ENCODE measurements around the gene CAMK2B. TPM values are rescaled to one million over a fixed set of nuclear protein-coding genes. Genes with fewer than 3 reads are reported as not detected.

The CAMK2B gene
- total and polyA plus RNA-seq, 12 donors: 0.25 to 82.3 (median 6.5) TPM; not detected in 2

- H3K9me3 ChIP-seq (replicated peaks in 1 of 3): no peaks in the 10 kb centered on the region
- no peaks in the 10 kb centered on the region for H3K36me3 ChIP-seq (replicated peaks in 1 of 2)
- H3K27me3 ChIP-seq: no peaks in the 10 kb centered on the region
- no peak overlapping the region for H3K4me3 ChIP-seq
- no peak overlapping the region for H3K27ac ChIP-seq
- intact Hi-C loops (cut with DNase I): no loop called here
- H3K4me1 ChIP-seq (replicated peaks in 1 of 2): no peaks in the 10 kb centered on the region
- TF ChIP-seq POLR2A (IDR thresholded peaks at IDR 0.05) (no peak), CTCF (IDR thresholded peaks at IDR 0.05) (no peak)
- no peak for DNase-seq
- 80 to 88% (median 85%) methylated on average over 1 to 7 of the region's 7 CpGs for WGBS, 4 donors
These were observed 55.4 kb downstream of the CAMK2B start for GRCh38 chr7:44269943-44270493.

- no peak for TF ChIP-seq CTCF (IDR thresholded peaks at IDR 0.05)
- DNase-seq: no peak
- no peaks in the 10 kb centered on the region for H3K4me1 ChIP-seq (replicated peaks in 1 of 2)
- no peaks in the 10 kb centered on the region for H3K9me3 ChIP-seq (replicated peaks in 1 of 3)
- H3K27ac ChIP-seq: no peak overlapping the region
- no peaks in the 10 kb centered on the region for H3K36me3 ChIP-seq (replicated peaks in 1 of 2)
- H3K4me3 ChIP-seq: no peak overlapping the region
- 69 to 88% (median 84%) methylated on average over 6 to 10 of the region's 10 CpGs for WGBS, 4 donors
- H3K27me3 ChIP-seq: no peaks in the 10 kb centered on the region
- intact Hi-C loops (cut with DNase I): no loop called here
These were observed 56.0 kb downstream of the CAMK2B start for GRCh38 chr7:44269417-44269816.

GRCh38 chr7:44268671-44269070 is 56.7 kb downstream of the CAMK2B start:
- TF ChIP-seq CTCF (IDR thresholded peaks at IDR 0.05): no peak
- no peak for TF ChIP-seq POLR2A (IDR thresholded peaks at IDR 0.05)

GRCh38 chr7:44267719-44268421 is 57.5 kb downstream of the CAMK2B start:
- H3K4me1 ChIP-seq (replicated peaks in 1 of 2): no peaks in the 10 kb centered on the region

More at GRCh38 chr7:44268671-44269070, 56.7 kb downstream of the CAMK2B start:
- Histone ChIP-seq H3K4me3 (no peak overlapping the region), H3K9me3 (replicated peaks in 1 of 3) (no peaks in the 10 kb centered on the region), H3K27me3 (no peaks in the 10 kb centered on the region), H3K27ac (no peak overlapping the region), H3K36me3 (replicated peaks in 1 of 2) (no peaks in the 10 kb centered on the region), H3K4me1 (replicated peaks in 1 of 2) (no peaks in the 10 kb centered on the region)
- DNase-seq: no peak
- 76 to 93% (median 84%) methylated on average over 5 of the region's 5 CpGs for whole genome bisulfite sequencing, 4 donors
- intact Hi-C loops (cut with DNase I): no loop called here

More at GRCh38 chr7:44267719-44268421, 57.5 kb downstream of the CAMK2B start:
- intact Hi-C loops (cut with DNase I): no loop called here
- H3K27ac ChIP-seq: peak overlapping the region in 1 of 5 donors; percentile 26
- no peaks in the 10 kb centered on the region for H3K9me3 ChIP-seq (replicated peaks in 1 of 3)
- TF ChIP-seq POLR2A (IDR thresholded peaks at IDR 0.05) (no peak), CTCF (IDR thresholded peaks at IDR 0.05) (no peak)
- H3K4me3 ChIP-seq: no peak overlapping the region
- DNase-seq: no peak
- WGBS, 4 donors: 74 to 83% (median 77%) methylated on average over 9 to 21 of the region's 21 CpGs
- no peaks in the 10 kb centered on the region for H3K27me3 ChIP-seq
- no peaks in the 10 kb centered on the region for H3K36me3 ChIP-seq (replicated peaks in 1 of 2)
